SK-N-SH (cell line): Measurements from ENCODE around the gene ZGPAT. TPM values are rescaled to one million over a fixed set of nuclear protein-coding genes. Genes with fewer than 3 reads are reported as not detected.

Experiments used
- CTCF ChIA-PET: fragments of 300-600, 350-600 bp; formaldehyde crosslinking; extraction: SDS; loops from one replicate; lab custom pipeline; 2021; lab: Yijun Ruan, JAX
- POLR2A ChIA-PET: fragments of 350-600 bp; sonication (Branson Sonifier 250); formaldehyde crosslinking; extraction: SDS; loops from one replicate; lab custom pipeline; 2020; ENCODE audit warnings: antibody characterized with exemption, inconsistent platforms; lab: Yijun Ruan, JAX
- DNase-seq: peaks from one replicate; pipeline ENCODE4 v3.0.0; 2012
- H2AFZ ChIP-seq: fragments of 200-600 bp; sonication (generic); 2 replicates; pipeline ENCODE4 v1.8.1; 2016; ENCODE audit warnings: antibody characterized with exemption, mild to moderate bottlenecking, low read depth
- H3F3A ChIP-seq: fragments of 200-600 bp; sonication (generic); replicated peaks from 2 replicates; pipeline ENCODE3; 2016; ENCODE audit warnings: antibody characterized with exemption, mild to moderate bottlenecking; ENCODE audit not compliant: insufficient read depth
- H3K27ac ChIP-seq, 2 experiments: fragments of 200-500 bp in 1 of 2; fragments of 200-600 bp in 1 of 2; sonication (Bioruptor generic) in 1 of 2; sonication (generic), shearing (Covaris generic) in 1 of 2; 2 replicates each; pipeline versions ENCODE4 v1.5.1 to v1.6.1; 2014 to 2016; ENCODE audit warnings: low read depth in 2 of 2, inconsistent platforms in 1 of 2, low read length in 1 of 2, mild to moderate bottlenecking in 1 of 2, mixed read lengths in 1 of 2
- H3K27me3 ChIP-seq: fragments of 200-600 bp; sonication (generic), shearing (Covaris generic); 2 replicates; pipeline ENCODE4 v1.6.1; 2016; ENCODE audit warnings: mixed run types; ENCODE audit not compliant: insufficient read depth
- H3K36me3 ChIP-seq, 2 experiments: fragments of 200-500 bp in 1 of 2; fragments of 200-600 bp in 1 of 2; sonication (Bioruptor generic) in 1 of 2; sonication (generic) in 1 of 2; replicated peaks in 1 of 2; 2 replicates each; pipeline versions ENCODE3 to v1.5.1; 2014 to 2016; ENCODE audit warnings: low read length in 1 of 2, mild to moderate bottlenecking in 1 of 2; ENCODE audit not compliant: insufficient read depth in 2 of 2, control insufficient read depth in 1 of 2
- H3K4me1 ChIP-seq, 2 experiments: fragments of 200-500 bp in 1 of 2; fragments of 200-600 bp in 1 of 2; sonication (Bioruptor generic) in 1 of 2; sonication (generic), shearing (Covaris generic) in 1 of 2; 2 replicates each; pipeline versions ENCODE4 v1.5.1 to v1.6.1; 2014 to 2016; ENCODE audit warnings: low read depth in 1 of 2, low read length in 1 of 2, mixed run types in 1 of 2; ENCODE audit not compliant: insufficient read depth in 2 of 2, control insufficient read depth in 1 of 2
- H3K4me2 ChIP-seq: fragments of 200-600 bp; sonication (generic), shearing (Covaris generic); 2 replicates; pipeline ENCODE4 v1.6.1; 2017; ENCODE audit warnings: mixed run types
- H3K4me3 ChIP-seq, 2 experiments: fragments of 200-500 bp in 1 of 2; fragments of 200-600 bp in 1 of 2; sonication (Bioruptor generic) in 1 of 2; sonication (generic), shearing (Covaris generic) in 1 of 2; 2 replicates each; pipeline versions ENCODE4 v1.5.1 to v1.8.1; 2014 to 2016; ENCODE audit warnings: low read depth in 2 of 2, inconsistent platforms in 1 of 2, low read length in 1 of 2, mild to moderate bottlenecking in 1 of 2, mixed read lengths in 1 of 2, moderate library complexity in 1 of 2
- H3K79me2 ChIP-seq: fragments of 200-600 bp; sonication (generic); 2 replicates; pipeline ENCODE4 v1.8.1; 2017; ENCODE audit warnings: mild to moderate bottlenecking; ENCODE audit not compliant: insufficient read depth
- H3K9ac ChIP-seq: fragments of 200-600 bp; sonication (generic); 2 replicates; pipeline ENCODE4 v1.6.1; 2017; ENCODE audit warnings: mixed run types
- H3K9me2 ChIP-seq: fragments of 200-600 bp; sonication (generic); 2 replicates; pipeline ENCODE4 v1.6.1; 2017; ENCODE audit warnings: mixed run types
- H3K9me3 ChIP-seq: fragments of 200-600 bp; sonication (generic); 2 replicates; pipeline ENCODE4 v1.6.1; 2017; ENCODE audit warnings: mixed run types, mild to moderate bottlenecking, moderate library complexity
- H4K20me1 ChIP-seq: fragments of 200-600 bp; sonication (generic); 2 replicates; pipeline ENCODE4 v1.6.1; 2017; ENCODE audit warnings: mild to moderate bottlenecking, mixed run types; ENCODE audit not compliant: insufficient read depth
- ELF1 ChIP-seq: IDR thresholded peaks from 2 replicates; pipeline ENCODE4 v1.4.0; 2012
- EP300 ChIP-seq, 2 experiments: IDR thresholded peaks; 2 replicates each; pipeline versions ENCODE4 v1.4.0 to v1.6.1; 2012; ENCODE audit warnings: borderline replicate concordance in 1 of 2, low read depth in 1 of 2, low read length in 1 of 2
- FOXJ3 ChIP-seq: sonication (generic); formaldehyde crosslinking; IDR thresholded peaks from 2 replicates; pipeline ENCODE4 v1.5.1; 2020; ENCODE audit warnings: mild to moderate bottlenecking, missing genetic modification reagents
- GABPA ChIP-seq: IDR thresholded peaks from 2 replicates; pipeline ENCODE4 v1.4.0; 2012; ENCODE audit warnings: low read depth, mild to moderate bottlenecking
- GATA2 ChIP-seq: sonication (generic); formaldehyde crosslinking; IDR thresholded peaks from 2 replicates; pipeline ENCODE4 v1.5.0; 2020; ENCODE audit warnings: mild to moderate bottlenecking, missing genetic modification reagents
- MAX ChIP-seq: IDR thresholded peaks from 2 replicates; pipeline ENCODE4 v1.4.0; 2012; ENCODE audit warnings: low read depth
- NRF1 ChIP-seq: IDR thresholded peaks from 2 replicates; pipeline ENCODE4 v1.6.1; 2012; ENCODE audit warnings: low read depth, mild to moderate bottlenecking, low read length
- PBX3 ChIP-seq: IDR thresholded peaks from 2 replicates; pipeline ENCODE4; 2012
- POLR2AphosphoS5 ChIP-seq: IDR thresholded peaks from 2 replicates; pipeline ENCODE4 v1.6.1; 2012; ENCODE audit warnings: low read depth, low read length
- REST ChIP-seq: IDR thresholded peaks from 2 replicates; pipeline ENCODE4 v1.6.1; 2012; ENCODE audit warnings: mild to moderate bottlenecking, low read depth, low read length, moderate library complexity
- RXRA ChIP-seq: IDR thresholded peaks from 2 replicates; pipeline ENCODE4 v1.4.0; 2012; ENCODE audit warnings: low read depth, mild to moderate bottlenecking, borderline replicate concordance
- SMC3 ChIP-seq: IDR thresholded peaks from 2 replicates; pipeline ENCODE4 v1.6.1; 2012; ENCODE audit warnings: low read depth, low read length, improper control_type of control experiment
- TCF12 ChIP-seq: IDR thresholded peaks from 2 replicates; pipeline ENCODE4 v1.4.0; 2012
- TEAD4 ChIP-seq: IDR thresholded peaks from 2 replicates; pipeline ENCODE4 v1.4.0; 2012; ENCODE audit warnings: mild to moderate bottlenecking, borderline replicate concordance; ENCODE audit not compliant: insufficient read depth
- USF1 ChIP-seq: IDR thresholded peaks from 2 replicates; pipeline ENCODE4 v1.4.0; 2012; ENCODE audit warnings: low read depth, borderline replicate concordance
- WGBS: methylation state at CpG from one replicate; pipeline ENCODE4 v1.1.6; 2017; ENCODE audit warnings: low lambda C conversion rate; 5-methylcytosine and 5-hydroxymethylcytosine counted together
- polyA plus RNA-seq, 3 experiments: library from polyadenylated mRNA; depleted of rRNA; stranded (reverse); fragments of >200 nt; gene quantifications; 2 replicates each; pipeline ENCODE4 v1.2.3, GENCODE V29; 2012

The ZGPAT gene
- polyA plus RNA-seq, 1 of the 3 experiments (the other 2 are of a cell fraction), result 33.7 TPM

- Histone ChIP-seq H3K27me3 (no peaks in the 10 kb centered on the region), H3K79me2 (peaks cover 30% of the 10 kb centered on the region), H3K36me3 (peaks cover 0 to 60% of the 10 kb centered on the region in 2 experiments)
- TF ChIP-seq ELF1, result no peak
- TF ChIP-seq POLR2AphosphoS5, result no peak
- TF ChIP-seq RXRA, result no peak
- TF ChIP-seq GABPA, result no peak
- TF ChIP-seq REST, result no peak
- TF ChIP-seq TEAD4, result no peak
- no peak for TF ChIP-seq USF1
- no peak for TF ChIP-seq MAX
- TF ChIP-seq EP300 (IDR thresholded peaks at IDR 0.05; ENCODE audit: borderline replicate concordance in 1 of 2, low read depth in 1 of 2, low read length in 1 of 2), result no peak
- TF ChIP-seq SMC3, result no peak
- no peak for TF ChIP-seq TCF12
- no peak for TF ChIP-seq PBX3
- TF ChIP-seq FOXJ3 (CRISPR knock-in tag), result no peak
- no peak for TF ChIP-seq GATA2
- TF ChIP-seq NRF1, result no peak
- TF ChIP-seq, all 33 proteins: peak for 0
- H3K27ac ChIP-seq, result no peak overlapping the region
- no peak overlapping the region for H2AFZ ChIP-seq
- 96% methylated on average over 9 of the region's 26 CpGs for WGBS
- no peaks in the 10 kb centered on the region for H3K9me3 ChIP-seq
- no peaks in the 10 kb centered on the region for H3F3A ChIP-seq
- no peaks in the 10 kb centered on the region for H3K9me2 ChIP-seq
- ChIA-PET CTCF (no interaction called here), POLR2A (interaction anchor here (1.2 kb wide), 1 partner anchor 140 kb away, joined by 3 read pairs; no protein-coding TSS in a partner anchor)
- no peaks in the 10 kb centered on the region for H4K20me1 ChIP-seq
- no peak overlapping the region for H3K9ac ChIP-seq
- no peak overlapping the region for H3K4me2 ChIP-seq
- no peak for DNase-seq
- no peak overlapping the region for H3K4me3 ChIP-seq
- H3K4me1 ChIP-seq, result peaks cover 5 to 10% of the 10 kb centered on the region in 2 experiments; a peak in 2 of 4 replicates
Observed at GRCh38 chr20:63663332-63664066, 44.3 kb upstream of the ZGPAT start.
